WTC11 (cell line): ENCODE data around the gene SCEL. TPM values are rescaled to one million over a fixed set of nuclear protein-coding genes. Genes with fewer than 3 reads are reported as not detected.
"Not testable (repeated sequence)": the region's sequence is repeated elsewhere in the genome, so short reads cannot be mapped to it uniquely, and the experiment has no call there.

Experiments
- ATAC-seq: fragments of 200-7000 bp; cut with Tn5 transposase; 2 replicates; pipeline ENCODE4 v1.10.0; 2021; ENCODE audit warnings: mild to moderate bottlenecking, moderate library complexity
- CTCF ChIA-PET: fragments of 300-600 bp; sonication (Branson Sonifier 250); formaldehyde crosslinking; loops from one replicate; lab custom pipeline; 2021; ENCODE audit warnings: antibody characterized with exemption; lab: Charles Lee
- POLR2A ChIA-PET: fragments of 350-600 bp; sonication (Branson Sonifier 250); formaldehyde crosslinking; loops from one replicate; lab custom pipeline; 2021; ENCODE audit warnings: antibody characterized with exemption; lab: Charles Lee
- DNase-seq: peaks from one replicate; pipeline ENCODE4 v3.0.0; 2021; ENCODE audit warnings: low spot score
- H3K27ac Mint-ChIP-seq: 2 replicates; pipeline ENCODE4 v1.8.0; 2021; ENCODE audit warnings: mixed read lengths
- H3K27me3 Mint-ChIP-seq: 2 replicates; pipeline ENCODE4 v1.8.0; 2021; ENCODE audit warnings: low read depth, mild to moderate bottlenecking, moderate library complexity, mixed read lengths
- H3K36me3 Mint-ChIP-seq: 2 replicates; pipeline ENCODE4 v1.8.0; 2021; ENCODE audit warnings: mixed read lengths
- H3K4me1 Mint-ChIP-seq: 2 replicates; pipeline ENCODE4 v1.8.0; 2022; ENCODE audit warnings: mixed read lengths
- H3K4me3 Mint-ChIP-seq: 2 replicates; pipeline ENCODE4 v1.8.0; 2021; ENCODE audit warnings: mild to moderate bottlenecking, moderate library complexity, mixed read lengths
- H3K9me3 Mint-ChIP-seq: 2 replicates; pipeline ENCODE4 v1.8.0; 2021; ENCODE audit warnings: mixed read lengths
- CREM ChIP-seq: sonication (generic); formaldehyde crosslinking; IDR thresholded peaks from 2 replicates; pipeline ENCODE4 v1.8.1; 2022; ENCODE audit warnings: mild to moderate bottlenecking, missing genetic modification reagents, moderate library complexity
- ERG ChIP-seq: fragments of 250-450 bp; sonication (Bioruptor Pico); IDR thresholded peaks from 2 replicates; pipeline ENCODE4 v1.8.0; 2021; ENCODE audit warnings: mild to moderate bottlenecking
- FOXJ3 ChIP-seq: sonication (generic); formaldehyde crosslinking; IDR thresholded peaks from 2 replicates; pipeline ENCODE4 v1.9.0; 2021; ENCODE audit warnings: missing genetic modification reagents, mild to moderate bottlenecking, borderline replicate concordance
- FOXP1 ChIP-seq: sonication (generic); formaldehyde crosslinking; IDR thresholded peaks from 2 replicates; pipeline ENCODE4 v1.8.0; 2022; ENCODE audit warnings: missing genetic modification reagents, mild to moderate bottlenecking, moderate library complexity, borderline replicate concordance
- GABPB1 ChIP-seq: sonication (generic); formaldehyde crosslinking; IDR thresholded peaks from 2 replicates; pipeline ENCODE4 v1.8.1; 2023; ENCODE audit warnings: mild to moderate bottlenecking, missing genetic modification reagents
- GRHL2 ChIP-seq: fragments of 250-450 bp; sonication (Bioruptor Pico); IDR thresholded peaks from 2 replicates; pipeline ENCODE4 v1.8.0; 2022; ENCODE audit warnings: mild to moderate bottlenecking, moderate library complexity; ENCODE audit not compliant: insufficient replicate concordance, severe bottlenecking
- JUN ChIP-seq: sonication (generic); formaldehyde crosslinking; IDR thresholded peaks from 2 replicates; pipeline ENCODE4 v1.8.0; 2023; ENCODE audit warnings: mild to moderate bottlenecking, missing genetic modification reagents
- MYBL2 ChIP-seq: sonication (generic); formaldehyde crosslinking; IDR thresholded peaks from 2 replicates; pipeline ENCODE4 v1.8.1; 2023; ENCODE audit warnings: mild to moderate bottlenecking, moderate library complexity, missing genetic modification reagents
- NFE2L1 ChIP-seq: sonication (generic); formaldehyde crosslinking; IDR thresholded peaks from 2 replicates; pipeline ENCODE4 v1.8.1; 2023; ENCODE audit warnings: missing genetic modification reagents
- NR1H2 ChIP-seq: sonication (generic); formaldehyde crosslinking; IDR thresholded peaks from 2 replicates; pipeline ENCODE4 v1.9.0; 2021; ENCODE audit warnings: mild to moderate bottlenecking, moderate library complexity, missing genetic modification reagents
- NR3C1 ChIP-seq: sonication (generic); formaldehyde crosslinking; conservative IDR thresholded peaks from 2 replicates; pipeline ENCODE4 v1.8.1; 2023; ENCODE audit warnings: low read depth, mild to moderate bottlenecking, missing genetic modification reagents
- OVOL2 ChIP-seq: fragments of 250-450 bp; sonication (Bioruptor Pico); IDR thresholded peaks from 2 replicates; pipeline ENCODE4 v1.9.0; 2021; ENCODE audit warnings: mild to moderate bottlenecking, borderline replicate concordance
- TCF7 ChIP-seq: sonication (generic); formaldehyde crosslinking; IDR thresholded peaks from 2 replicates; pipeline ENCODE4 v1.8.0; 2022; ENCODE audit warnings: mild to moderate bottlenecking, low read depth, missing genetic modification reagents, moderate library complexity
- TEAD1 ChIP-seq: sonication (generic); formaldehyde crosslinking; IDR thresholded peaks from 2 replicates; pipeline ENCODE4 v1.8.0; 2022; ENCODE audit warnings: mild to moderate bottlenecking, missing genetic modification reagents
- TEAD4 ChIP-seq: sonication (generic); formaldehyde crosslinking; IDR thresholded peaks from 2 replicates; pipeline ENCODE4 v1.8.0; 2022; ENCODE audit warnings: mild to moderate bottlenecking, missing genetic modification reagents
- ZBTB21 ChIP-seq: sonication (generic); formaldehyde crosslinking; IDR thresholded peaks from 2 replicates; pipeline ENCODE4 v1.8.1; 2023; ENCODE audit warnings: mild to moderate bottlenecking, missing genetic modification reagents, borderline replicate concordance
- ZMAT4 ChIP-seq: fragments of 250-450 bp; sonication (Bioruptor Pico); IDR thresholded peaks from 2 replicates; pipeline ENCODE4 v1.9.0; 2021; ENCODE audit warnings: mild to moderate bottlenecking
- ZNF138 ChIP-seq: sonication (generic); formaldehyde crosslinking; conservative IDR thresholded peaks from 2 replicates; pipeline ENCODE4 v1.8.1; 2022; ENCODE audit warnings: mild to moderate bottlenecking, moderate library complexity, missing genetic modification reagents
- ZNF219 ChIP-seq: sonication (generic); formaldehyde crosslinking; IDR thresholded peaks from 2 replicates; pipeline ENCODE4 v1.8.0; 2023; ENCODE audit warnings: missing genetic modification reagents, mild to moderate bottlenecking, borderline replicate concordance
- total RNA-seq: library from RNA; stranded (reverse); gene quantifications from 3 replicates; pipeline ENCODE4 v1.2.3, GENCODE V29; 2021
- TF ChIP-seq, protein P1 (sequence below): fragments of 250-450 bp; sonication (Bioruptor Pico); IDR thresholded peaks from 2 replicates; pipeline ENCODE4 v2.1.2; 2022; ENCODE audit warnings: mild to moderate bottlenecking, moderate library complexity
- TF ChIP-seq, protein P2 (sequence below): sonication (generic); formaldehyde crosslinking; IDR thresholded peaks from 2 replicates; pipeline ENCODE4 v1.8.1; 2023; ENCODE audit warnings: mild to moderate bottlenecking, missing genetic modification reagents, moderate library complexity

SCEL gene
- total RNA-seq, 1 experiment from 2014 or later, result not detected

DNA sequence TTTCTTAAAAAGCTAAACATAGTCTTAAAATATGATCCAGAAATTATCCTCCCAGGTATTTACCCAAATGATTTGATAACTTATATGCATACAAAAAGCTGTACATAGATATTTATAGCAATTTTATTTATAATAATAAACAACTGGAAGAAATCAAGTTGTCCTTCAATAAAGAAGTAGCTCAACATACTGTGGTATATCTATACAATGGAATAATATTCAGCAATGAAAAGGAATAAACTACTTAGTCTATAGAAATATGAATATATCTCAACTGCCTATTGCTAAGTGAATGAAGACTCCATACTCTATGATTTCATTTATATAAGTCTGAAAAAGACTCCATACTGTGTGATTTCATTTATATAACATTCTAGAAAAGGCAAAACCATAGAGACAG lies 114.9 kb downstream of the SCEL start:
- Mint-ChIP-seq H3K4me1 (no peaks in the 10 kb centered on the region), H3K27ac (no peak overlapping the region), H3K9me3 (peaks cover 24% of the 10 kb centered on the region), H3K4me3 (no peak overlapping the region), H3K27me3 (no peaks in the 10 kb centered on the region), H3K36me3 (peaks cover 7% of the 10 kb centered on the region)
- TF ChIP-seq OVOL2 (no peak), CREM (CRISPR knock-in tag) (no peak), TEAD4 (CRISPR knock-in tag) (no peak), TEAD1 (no peak), JUN (CRISPR knock-in tag) (no peak), GABPB1 (CRISPR knock-in tag) (no peak), NR3C1 (CRISPR knock-in tag) (no peak), NR1H2 (CRISPR knock-in tag) (no peak), ZBTB21 (CRISPR knock-in tag) (no peak), GRHL2 (CRISPR knock-in tag) (no peak), ZMAT4 (CRISPR knock-in tag) (no peak), NFE2L1 (no peak), FOXP1 (CRISPR knock-in tag) (no peak), TCF7 (CRISPR knock-in tag) (no peak), ZNF219 (CRISPR knock-in tag) (no peak)
- TF ChIP-seq, protein P1, sequence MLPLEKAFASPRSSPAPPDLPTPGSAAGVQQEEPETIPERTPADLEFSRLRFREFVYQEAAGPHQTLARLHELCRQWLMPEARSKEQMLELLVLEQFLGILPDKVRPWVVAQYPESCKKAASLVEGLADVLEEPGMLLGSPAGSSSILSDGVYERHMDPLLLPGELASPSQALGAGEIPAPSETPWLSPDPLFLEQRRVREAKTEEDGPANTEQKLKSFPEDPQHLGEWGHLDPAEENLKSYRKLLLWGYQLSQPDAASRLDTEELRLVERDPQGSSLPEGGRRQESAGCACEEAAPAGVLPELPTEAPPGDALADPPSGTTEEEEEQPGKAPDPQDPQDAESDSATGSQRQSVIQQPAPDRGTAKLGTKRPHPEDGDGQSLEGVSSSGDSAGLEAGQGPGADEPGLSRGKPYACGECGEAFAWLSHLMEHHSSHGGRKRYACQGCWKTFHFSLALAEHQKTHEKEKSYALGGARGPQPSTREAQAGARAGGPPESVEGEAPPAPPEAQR (CRISPR knock-in tag), result no peak
- ChIA-PET POLR2A (no interaction called here), CTCF (no interaction called here)
- no peak for DNase-seq
- ATAC-seq, result no peak

DNA sequence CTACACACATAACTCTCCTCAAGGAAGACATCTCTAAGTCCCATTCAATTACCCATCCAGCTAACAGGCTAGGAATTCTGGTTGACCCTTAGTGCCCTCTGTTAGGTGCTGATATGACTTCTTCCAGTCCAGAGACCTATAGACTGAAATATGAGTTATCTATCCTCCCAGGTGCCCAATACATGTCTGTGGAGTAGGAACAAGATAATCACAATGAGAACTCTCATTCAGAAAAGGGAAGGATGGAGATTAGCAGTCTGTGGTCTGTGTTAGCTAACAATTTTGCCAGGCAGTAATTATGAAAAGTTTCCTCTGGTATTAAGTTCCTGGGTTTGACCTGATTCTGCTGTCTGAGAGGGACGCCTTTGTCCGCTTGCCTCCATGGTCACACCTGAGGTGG lies 117.8 kb downstream of the SCEL start:
- POLR2A ChIA-PET, result no interaction called here
- no peaks in the 10 kb centered on the region for H3K4me1 Mint-ChIP-seq
- peaks cover 7% of the 10 kb centered on the region for H3K36me3 Mint-ChIP-seq
- no peak for ATAC-seq
- DNase-seq, result no peak
- H3K27ac Mint-ChIP-seq, result no peak overlapping the region
- H3K27me3 Mint-ChIP-seq, result no peaks in the 10 kb centered on the region
- H3K4me3 Mint-ChIP-seq, result no peak overlapping the region
- no peak for TF ChIP-seq TCF7 (CRISPR knock-in tag)
- no peak for TF ChIP-seq ZNF138 (CRISPR knock-in tag)
- TF ChIP-seq ERG (CRISPR knock-in tag), result no peak
- no peak for TF ChIP-seq MYBL2 (CRISPR knock-in tag)
- no peak for TF ChIP-seq FOXJ3 (CRISPR knock-in tag)
- no peak for TF ChIP-seq TEAD1
- TF ChIP-seq, protein P2, sequence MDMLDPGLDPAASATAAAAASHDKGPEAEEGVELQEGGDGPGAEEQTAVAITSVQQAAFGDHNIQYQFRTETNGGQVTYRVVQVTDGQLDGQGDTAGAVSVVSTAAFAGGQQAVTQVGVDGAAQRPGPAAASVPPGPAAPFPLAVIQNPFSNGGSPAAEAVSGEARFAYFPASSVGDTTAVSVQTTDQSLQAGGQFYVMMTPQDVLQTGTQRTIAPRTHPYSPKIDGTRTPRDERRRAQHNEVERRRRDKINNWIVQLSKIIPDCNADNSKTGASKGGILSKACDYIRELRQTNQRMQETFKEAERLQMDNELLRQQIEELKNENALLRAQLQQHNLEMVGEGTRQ (CRISPR knock-in tag), result no peak
- CTCF ChIA-PET, result interaction anchor here (0.6 kb wide), 1 partner anchor 650 kb away, joined by 3 read pairs; no protein-coding TSS in a partner anchor
- H3K9me3 Mint-ChIP-seq, result peaks cover 20% of the 10 kb centered on the region

GRCh38 chr13:77660016-77660415 lies 124.5 kb downstream of the SCEL start:
- CTCF ChIA-PET, H3K27me3 Mint-ChIP-seq, H3K27ac Mint-ChIP-seq, DNase-seq, H3K4me3 Mint-ChIP-seq, ATAC-seq, POLR2A ChIA-PET, H3K9me3 Mint-ChIP-seq, H3K36me3 Mint-ChIP-seq, H3K4me1 Mint-ChIP-seq: not testable (repeated sequence)
